GM12875 (cell line): Measurements from ENCODE around the gene FLYWCH1.
A peak's percentile ranks its signal among the peaks of the same experiment; 100 is the strongest.

Experiments
- H3K4me3 ChIP-seq: one replicate; pipeline ENCODE4 v1.5.1; 2011; ENCODE audit warnings: low read depth, low read length, control low read depth
- CTCF ChIP-seq: IDR thresholded peaks from 2 replicates; pipeline ENCODE4 v1.5.1; 2011; ENCODE audit warnings: low read depth, mild to moderate bottlenecking, control low read depth, inconsistent platforms, low read length, moderate library complexity, borderline replicate concordance; ENCODE audit not compliant: insufficient read depth

FLYWCH1 gene

GRCh38 chr16:2982402-2982801 is 70.7 kb downstream of the FLYWCH1 start:
- no peak overlapping the region for H3K4me3 ChIP-seq
- TF ChIP-seq CTCF = no peak

GRCh38 chr16:2983706-2984136 is 72.0 kb downstream of the FLYWCH1 start:
- H3K4me3 ChIP-seq = peak overlapping the region; percentile 38

GRCh38 chr16:2985462-2985861 is 73.7 kb downstream of the FLYWCH1 start:
- no peak overlapping the region for H3K4me3 ChIP-seq
- no peak for TF ChIP-seq CTCF

More at GRCh38 chr16:2983706-2984136, 72.0 kb downstream of the FLYWCH1 start:
- peak; percentile 96 for TF ChIP-seq CTCF

- H3K4me3 ChIP-seq = no peak overlapping the region
- TF ChIP-seq CTCF = no peak
These were observed 74.2 kb downstream of the FLYWCH1 start for GRCh38 chr16:2985893-2986355.

GRCh38 chr16:2986623-2987188 is 75.0 kb downstream of the FLYWCH1 start:
- TF ChIP-seq CTCF = no peak

GRCh38 chr16:2987286-2987685 is 75.6 kb downstream of the FLYWCH1 start:
- no peak overlapping the region for H3K4me3 ChIP-seq
- TF ChIP-seq CTCF = no peak

More at GRCh38 chr16:2986623-2987188, 75.0 kb downstream of the FLYWCH1 start:
- no peak overlapping the region for H3K4me3 ChIP-seq

- TF ChIP-seq CTCF = no peak
- H3K4me3 ChIP-seq = no peak overlapping the region
These were observed 76.1 kb downstream of the FLYWCH1 start for GRCh38 chr16:2987833-2988232.
